HL-60/S4 treated with phorbol 12-myristate 13-acetate at 8.2 ng/mL for 4 days and 3 days (cell line): ENCODE measurements around the gene SNRPA.
"Not testable (repeated sequence)": the region's sequence is repeated elsewhere in the genome, so short reads cannot be mapped to it uniquely, and the experiment has no call there.

Source experiments
- in situ Hi-C: fragments of 300-500 bp; cut with MboI; formaldehyde crosslinking; loops from 2 replicates; pipeline ENCODE4 v1.15.0; 2022; ENCODE audit warnings: low sequenced_read_pairs

The SNRPA gene

GRCh38 chr19:40776364-40776763 lies 25.4 kb downstream of the SNRPA start:
- in situ Hi-C loops = no loop called here

- in situ Hi-C loops = no loop called here
Measured at GRCh38 chr19:40776932-40777644, 26.1 kb downstream of the SNRPA start.

GRCh38 chr19:40777645-40777936 lies 26.6 kb downstream of the SNRPA start:
- in situ Hi-C loops = no loop called here

GRCh38 chr19:40777937-40778705 lies 27.1 kb downstream of the SNRPA start, which contains the start of gene RAB4B:
Gene RAB4B (plus strand): TSS chr19:40778247. CDS start chr19:40778376, 129 bp downstream.
- in situ Hi-C loops = no loop called here

- in situ Hi-C loops = no loop called here
Measured at GRCh38 chr19:40778706-40779284, 27.8 kb downstream of the SNRPA start.

- in situ Hi-C loops = no loop called here
Measured at GRCh38 chr19:40780582-40780981, 29.6 kb downstream of the SNRPA start.

GRCh38 chr19:40781140-40781539 lies 30.1 kb downstream of the SNRPA start:
- in situ Hi-C loops = no loop called here

- in situ Hi-C loops = no loop called here
Measured at GRCh38 chr19:40783711-40784110, 32.7 kb downstream of the SNRPA start.

- in situ Hi-C loops = not testable (repeated sequence)
Measured at GRCh38 chr19:40784146-40784545, 33.1 kb downstream of the SNRPA start.

GRCh38 chr19:40785526-40785925 lies 34.5 kb downstream of the SNRPA start:
- in situ Hi-C loops = no loop called here

GRCh38 chr19:40786060-40787037 lies 35.3 kb downstream of the SNRPA start:
- in situ Hi-C loops = no loop called here

GRCh38 chr19:40791349-40791748 lies 40.3 kb downstream of the SNRPA start:
- in situ Hi-C loops = no loop called here

GRCh38 chr19:40791996-40792395 lies 41.0 kb downstream of the SNRPA start:
- in situ Hi-C loops = no loop called here

- in situ Hi-C loops = no loop called here
Measured at GRCh38 chr19:40797166-40797962, 46.4 kb downstream of the SNRPA start.

GRCh38 chr19:40797963-40798682 lies 47.1 kb downstream of the SNRPA start:
- in situ Hi-C loops = no loop called here

- in situ Hi-C loops = no loop called here
Measured at GRCh38 chr19:40798683-40799557, 47.9 kb downstream of the SNRPA start, which contains the start of gene EGLN2. Gene EGLN2 (plus strand): TSS chr19:40799191. CDS start chr19:40800573, 1,382 bp downstream.

GRCh38 chr19:40799558-40800338 lies 48.7 kb downstream of the SNRPA start:
- in situ Hi-C loops = no loop called here
